ENCODE data around the gene EEF2K. TPM values are rescaled to one million over a fixed set of nuclear protein-coding genes. Genes with fewer than 3 reads are reported as not detected.
A peak's percentile ranks its signal among the peaks of the same experiment; 100 is the strongest.

Gene EEF2K
- polyA plus RNA-seq, 2 of the 4 experiments (the other 2 are of a cell fraction), result 8.2 to 9.4 TPM

DNA sequence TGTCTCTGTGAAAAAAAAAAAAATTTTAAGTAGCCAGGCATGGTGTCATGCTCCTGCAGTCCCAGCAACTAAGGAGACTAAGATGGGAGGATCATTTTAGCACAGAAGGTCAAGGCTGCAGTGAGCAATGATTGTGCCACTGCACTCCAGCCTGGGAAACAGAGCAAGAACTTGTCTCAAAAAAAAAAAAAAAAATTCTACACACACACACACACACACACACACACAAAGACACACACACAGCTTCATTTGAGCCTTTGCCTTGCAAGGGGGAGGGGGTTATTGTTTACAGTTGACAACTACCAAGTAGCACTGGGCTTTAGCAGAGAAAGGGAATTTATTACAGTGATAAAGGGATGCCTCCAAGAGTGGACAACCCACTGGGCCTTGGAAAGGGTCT lies 86.2 kb downstream of the EEF2K start:
- no peaks in the 10 kb centered on the region for H3K9me3 ChIP-seq
- H3K4me3 ChIP-seq, result no peak overlapping the region
- no peak for FAIRE-seq
- H3K4me2 ChIP-seq, result no peak overlapping the region
- no peak for DNase-seq (ENCODE audit: low read depth in 1 of 2, low spot score in 1 of 2)
- ChIA-PET CTCF (no interaction called here), POLR2A (no interaction called here)
- H3K4me1 ChIP-seq, result peaks cover 16% of the 10 kb centered on the region; the same call in 2 of the 3 replicates
- no peak for ATAC-seq
- TF ChIP-seq HDAC2 (IDR thresholded peaks at IDR 0.05) (no peak), RAD21 (conservative IDR thresholded peaks at IDR 0.05 in 1 of 2, IDR thresholded peaks at IDR 0.05 in 1 of 2) (no peak), SMC3 (IDR thresholded peaks at IDR 0.05) (no peak), RFX5 (IDR thresholded peaks at IDR 0.05) (no peak), PHF8 (IDR thresholded peaks at IDR 0.05; ENCODE audit: borderline replicate concordance, low read depth) (no peak), RNF2 (IDR thresholded peaks at IDR 0.05; ENCODE audit: borderline replicate concordance, low read depth) (no peak), EHF (CRISPR knock-in tag; IDR thresholded peaks at IDR 0.05) (no peak), HOXB5 (CRISPR knock-in tag; IDR thresholded peaks at IDR 0.05) (no peak), MAFK (IDR thresholded peaks at IDR 0.05; ENCODE audit: partially characterized antibody) (no peak), E2F6 (IDR thresholded peaks at IDR 0.05; ENCODE audit: borderline replicate concordance, low read depth) (no peak), CBX2 (IDR thresholded peaks at IDR 0.05; ENCODE audit: borderline replicate concordance, low read depth) (no peak), CEBPB (IDR thresholded peaks at IDR 0.05) (no peak), HEYL (CRISPR knock-in tag; IDR thresholded peaks at IDR 0.05) (no peak), POLR2A (IDR thresholded peaks at IDR 0.05; ENCODE audit: low read length) (no peak), KDM1A (IDR thresholded peaks at IDR 0.05; ENCODE audit: low read depth) (no peak), ZSCAN20 (CRISPR knock-in tag; IDR thresholded peaks at IDR 0.05) (no peak), ATOH8 (CRISPR knock-in tag; IDR thresholded peaks at IDR 0.05; ENCODE audit: low read depth) (no peak), TFCP2L1 (CRISPR knock-in tag; IDR thresholded peaks at IDR 0.05) (no peak)
- peak overlapping the region; percentile 39 to 61; a peak in 3 of 6 replicates for H3K27ac ChIP-seq

GRCh38 chr16:22293137-22294106 lies 87.3 kb downstream of the EEF2K start:
- DNase-seq (ENCODE audit: low read depth in 1 of 2, low spot score in 1 of 2), result no peak
- Histone ChIP-seq H3K4me2 (no peak overlapping the region), H3K27ac (no peak overlapping the region), H3K4me1 (peaks cover 16% of the 10 kb centered on the region; the same call in 2 of the 3 replicates), H3K4me3 (no peak overlapping the region), H3K9me3 (no peaks in the 10 kb centered on the region)
- WGBS (ENCODE audit: missing lambda C conversion rate), result 74% methylated on average over 11 of the region's 11 CpGs
- TF ChIP-seq JUNB (IDR thresholded peaks at IDR 0.05), result no peak
- TF ChIP-seq RAD21 (conservative IDR thresholded peaks at IDR 0.05 in 1 of 2, IDR thresholded peaks at IDR 0.05 in 1 of 2), result no peak
- TF ChIP-seq MAX (IDR thresholded peaks at IDR 0.05), result no peak
- no peak for TF ChIP-seq CBX8 (IDR thresholded peaks at IDR 0.05)
- no peak for TF ChIP-seq ATOH8 (CRISPR knock-in tag; IDR thresholded peaks at IDR 0.05; ENCODE audit: low read depth)
- TF ChIP-seq POLR2A (IDR thresholded peaks at IDR 0.05; ENCODE audit: low read length), result no peak
- TF ChIP-seq USF2 (IDR thresholded peaks at IDR 0.05), result no peak
- no peak for TF ChIP-seq MYC (IDR thresholded peaks at IDR 0.05; ENCODE audit: borderline replicate concordance, low read length)
- no peak for TF ChIP-seq TP53 (CRISPR knock-in tag; IDR thresholded peaks at IDR 0.05)
- TF ChIP-seq RNF2 (IDR thresholded peaks at IDR 0.05; ENCODE audit: borderline replicate concordance, low read depth), result no peak
- no peak for TF ChIP-seq BCL3 (IDR thresholded peaks at IDR 0.05)
- TF ChIP-seq CEBPB (IDR thresholded peaks at IDR 0.05), result no peak
- no peak for TF ChIP-seq FOSB (CRISPR knock-in tag; IDR thresholded peaks at IDR 0.05)
- TF ChIP-seq POLR2AphosphoS2 (conservative IDR thresholded peaks at IDR 0.05; ENCODE audit: low read length), result no peak
- no peak for TF ChIP-seq HOXB13 (CRISPR knock-in tag; IDR thresholded peaks at IDR 0.05; ENCODE audit: low read depth)
- no peak for TF ChIP-seq EP300 (IDR thresholded peaks at IDR 0.05)
- TF ChIP-seq SREBF2 (IDR thresholded peaks at IDR 0.05), result no peak
- no peak for TF ChIP-seq HOXB5 (CRISPR knock-in tag; IDR thresholded peaks at IDR 0.05)
- TF ChIP-seq FOXS1 (CRISPR knock-in tag; IDR thresholded peaks at IDR 0.05), result no peak
- TF ChIP-seq HOXA7 (CRISPR knock-in tag; IDR thresholded peaks at IDR 0.05), result no peak
- POLR2A ChIA-PET, result no interaction called here
- FAIRE-seq, result no peak
- ATAC-seq, result no peak
- CTCF ChIA-PET, result no interaction called here
